Glutamatergic neuron (in vitro differentiated cells): ENCODE results near the gene ZNF2. TPM values are rescaled to one million over a fixed set of nuclear protein-coding genes. Genes with fewer than 3 reads are reported as not detected.

Experiments used
- DNase-seq: peaks from one replicate; pipeline ENCODE4 v3.0.0; 2022
- H3K27ac Mint-ChIP-seq: one replicate; pipeline ENCODE4 v1.8.0; 2020; ENCODE audit warnings: mild to moderate bottlenecking, mixed read lengths, inconsistent platforms; ENCODE audit not compliant: unreplicated experiment
- H3K27me3 Mint-ChIP-seq: one replicate; pipeline ENCODE4 v1.8.0; 2020; ENCODE audit warnings: mild to moderate bottlenecking, moderate library complexity, mixed read lengths, inconsistent platforms; ENCODE audit not compliant: unreplicated experiment
- H3K36me3 Mint-ChIP-seq: one replicate; pipeline ENCODE4 v1.8.0; 2020; ENCODE audit warnings: mild to moderate bottlenecking, mixed read lengths, inconsistent platforms; ENCODE audit not compliant: unreplicated experiment
- H3K4me1 Mint-ChIP-seq: one replicate; pipeline ENCODE4 v1.8.0; 2020; ENCODE audit warnings: mild to moderate bottlenecking, low read depth, mixed read lengths, inconsistent platforms; ENCODE audit not compliant: unreplicated experiment
- H3K4me3 Mint-ChIP-seq: one replicate; pipeline ENCODE4 v1.8.0; 2020; ENCODE audit warnings: mild to moderate bottlenecking, mixed read lengths, inconsistent platforms; ENCODE audit not compliant: unreplicated experiment
- H3K9me3 Mint-ChIP-seq: one replicate; pipeline ENCODE4 v1.8.0; 2020; ENCODE audit warnings: mild to moderate bottlenecking, moderate library complexity, mixed read lengths, inconsistent platforms; ENCODE audit not compliant: unreplicated experiment
- CTCF ChIP-seq: fragments of 200-600 bp; sonication (generic); IDR thresholded peaks from one replicate; pipeline ENCODE4 v1.5.0; 2021; ENCODE audit not compliant: partially characterized antibody, unreplicated experiment
- total RNA-seq: library from RNA; stranded (reverse); fragmentation: NEBNext Ultra II Directional; extraction: Animal tissue kit (Norgen Biotek cat#: 25700); gene quantifications from one replicate; pipeline ENCODE4 v1.2.1, GENCODE V29; 2021; ENCODE audit not compliant: unreplicated experiment

The ZNF2 gene
- total RNA-seq, 1 donor from 2014 or later: 3.3 TPM

DNA sequence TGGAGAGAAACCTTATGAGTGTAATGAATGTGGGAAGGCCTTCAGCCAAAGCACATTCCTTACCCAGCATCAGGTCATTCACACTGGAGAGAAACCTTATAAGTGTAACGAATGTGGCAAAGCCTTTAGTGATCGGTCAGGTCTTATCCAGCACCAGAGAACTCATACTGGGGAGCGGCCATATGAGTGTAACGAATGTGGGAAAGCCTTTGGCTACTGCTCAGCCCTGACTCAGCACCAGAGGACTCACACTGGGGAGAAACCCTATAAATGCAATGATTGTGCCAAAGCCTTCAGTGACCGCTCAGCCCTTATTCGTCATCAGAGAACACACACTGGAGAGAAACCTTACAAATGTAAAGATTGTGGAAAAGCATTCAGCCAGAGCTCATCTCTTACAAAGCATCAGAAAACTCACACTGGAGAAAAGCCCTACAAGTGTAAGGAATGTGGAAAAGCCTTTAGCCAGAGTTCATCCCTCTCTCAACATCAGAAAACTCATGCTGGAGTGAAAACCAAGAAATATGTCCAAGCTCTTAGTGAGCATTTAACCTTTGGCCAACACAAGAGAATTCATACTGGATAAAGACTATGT lies 49.5 kb downstream of the ZNF2 start:
- H3K27me3 Mint-ChIP-seq: peaks cover 4% of the 10 kb centered on the region

GRCh38 chr2:95220449-95220848 lies 54.8 kb downstream of the ZNF2 start:
- Mint-ChIP-seq H3K27me3 (peaks cover 4% of the 10 kb centered on the region), H3K9me3 (peaks cover 22% of the 10 kb centered on the region), H3K36me3 (peaks cover 80% of the 10 kb centered on the region), H3K4me1 (no peaks in the 10 kb centered on the region), H3K4me3 (no peak overlapping the region), H3K27ac (no peak overlapping the region)
- no peak for DNase-seq
- no peak for TF ChIP-seq CTCF

More for the DNA sequence above, 49.5 kb downstream of the ZNF2 start:
- Mint-ChIP-seq H3K36me3 (peaks cover 94% of the 10 kb centered on the region), H3K4me1 (no peaks in the 10 kb centered on the region), H3K9me3 (peaks cover 34% of the 10 kb centered on the region), H3K4me3 (no peak overlapping the region), H3K27ac (no peak overlapping the region)
- no peak for DNase-seq
- no peak for TF ChIP-seq CTCF

DNA sequence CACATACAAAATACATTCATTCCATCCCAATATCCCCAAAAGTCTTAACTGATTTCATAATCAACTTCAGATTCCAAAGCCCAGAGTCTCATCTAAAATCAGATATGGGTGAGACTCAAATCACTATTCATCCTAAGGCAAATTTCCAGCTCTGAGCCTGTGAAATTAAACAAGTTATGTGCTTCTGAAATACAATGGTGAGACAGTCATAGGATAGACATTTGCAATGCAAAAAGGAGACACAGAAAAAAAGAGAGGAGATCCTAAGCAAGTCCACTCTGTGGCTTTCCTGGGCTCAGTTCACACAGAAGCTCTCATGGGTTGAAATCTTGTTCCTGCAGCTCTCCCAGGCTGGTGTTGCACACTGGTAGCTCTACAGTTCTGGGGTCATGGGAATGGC lies 60.0 kb downstream of the ZNF2 start:
- no peak for DNase-seq
- peaks cover 3% of the 10 kb centered on the region for H3K9me3 Mint-ChIP-seq
- TF ChIP-seq CTCF: no peak
- no peak overlapping the region for H3K4me3 Mint-ChIP-seq
- H3K27ac Mint-ChIP-seq: no peak overlapping the region
- H3K4me1 Mint-ChIP-seq: no peaks in the 10 kb centered on the region
- no peaks in the 10 kb centered on the region for H3K27me3 Mint-ChIP-seq
- H3K36me3 Mint-ChIP-seq: peaks cover 32% of the 10 kb centered on the region

GRCh38 chr2:95231723-95232122 lies 66.1 kb downstream of the ZNF2 start:
- H3K4me3 Mint-ChIP-seq: peak overlapping the region; percentile 38
- H3K36me3 Mint-ChIP-seq: peaks cover 9% of the 10 kb centered on the region
- no peaks in the 10 kb centered on the region for H3K27me3 Mint-ChIP-seq
- peak overlapping the region; percentile 82 for H3K27ac Mint-ChIP-seq
- H3K4me1 Mint-ChIP-seq: peaks cover 6% of the 10 kb centered on the region
- DNase-seq: peak; percentile 91
- TF ChIP-seq CTCF: peak; percentile 77
- peaks cover 4% of the 10 kb centered on the region for H3K9me3 Mint-ChIP-seq

GRCh38 chr2:95232232-95232631 lies 66.6 kb downstream of the ZNF2 start:
- no peak for DNase-seq
- no peak overlapping the region for H3K4me3 Mint-ChIP-seq
- H3K36me3 Mint-ChIP-seq: peaks cover 9% of the 10 kb centered on the region
- peaks cover 6% of the 10 kb centered on the region for H3K4me1 Mint-ChIP-seq
- H3K27ac Mint-ChIP-seq: no peak overlapping the region
- no peak for TF ChIP-seq CTCF
- peaks cover 4% of the 10 kb centered on the region for H3K9me3 Mint-ChIP-seq
- H3K27me3 Mint-ChIP-seq: no peaks in the 10 kb centered on the region

Other genes with a start within 250 kb of the ZNF2 start
- gene MAL, start 140.1 kb upstream of the ZNF2 start, total RNA-seq: 9.0 TPM
- 68.7 TPM for gene MRPS5, start 44.0 kb upstream of the ZNF2 start, total RNA-seq
- 19.1 TPM for gene ZNF514, start 6.0 kb upstream of the ZNF2 start, total RNA-seq
- 21.1 TPM for gene ZNF892, start 41.7 kb downstream of the ZNF2 start, total RNA-seq
- 5.4 TPM for gene PROM2, start 108.6 kb downstream of the ZNF2 start, total RNA-seq
- 7.3 TPM for gene KCNIP3, start 131.5 kb downstream of the ZNF2 start, total RNA-seq
- gene FAHD2A, start 236.9 kb downstream of the ZNF2 start, total RNA-seq: 50.3 TPM